Upper lobe of right lung (tissue), 1 donor: ENCODE results near the gene TSNAXIP1. TPM values are rescaled to one million over a fixed set of nuclear protein-coding genes. Genes with fewer than 3 reads are reported as not detected.

Experiments
- ATAC-seq: fragments of 200-7000 bp; cut with Tn5 transposase; one replicate; pipeline ENCODE4 v1.9.1; 2020; ENCODE audit warnings: mild to moderate bottlenecking, moderate library complexity
- DNase-seq: peaks from one replicate; pipeline ENCODE4 v3.0.0-alpha.2; 2020
- H3K27ac ChIP-seq: fragments of 200-600 bp; one replicate; pipeline ENCODE4 v1.8.0; 2022
- H3K27me3 ChIP-seq: fragments of 200-600 bp; one replicate; pipeline ENCODE4 v1.8.0; 2022; ENCODE audit warnings: mild to moderate bottlenecking
- H3K36me3 ChIP-seq: fragments of 200-600 bp; one replicate; pipeline ENCODE4 v1.8.0; 2022
- H3K4me1 ChIP-seq: fragments of 200-600 bp; one replicate; pipeline ENCODE4 v1.8.0; 2022
- H3K4me3 ChIP-seq: fragments of 200-600 bp; one replicate; pipeline ENCODE4 v1.8.0; 2022; ENCODE audit warnings: mild to moderate bottlenecking
- H3K9me3 ChIP-seq: fragments of 200-600 bp; one replicate; pipeline ENCODE4 v1.8.0; 2022
- intact Hi-C: fragments of 100-400 bp; cut with DNase I; formaldehyde crosslinking; loops from one replicate; pipeline ENCODE4 v1.11.0; 2022
- total RNA-seq: library from RNA; stranded (reverse); fragmentation: NEBNext Ultra II Directional; extraction: Animal tissue kit (Norgen Biotek cat#: 25700); gene quantifications from one replicate; pipeline ENCODE4 v1.2.1, GENCODE V29; 2021
- TF ChIP-seq, protein P1 (sequence below): fragments of 200-600 bp; IDR thresholded peaks from one replicate; pipeline ENCODE4 v1.8.0; 2022; ENCODE audit warnings: antibody characterized with exemption
- donor health status: DM: no; HTN: yes; CAD: no; lungs with severe emphysema.

The TSNAXIP1 gene
- total RNA-seq, 1 donor from 2014 or later = 0.55 TPM

DNA sequence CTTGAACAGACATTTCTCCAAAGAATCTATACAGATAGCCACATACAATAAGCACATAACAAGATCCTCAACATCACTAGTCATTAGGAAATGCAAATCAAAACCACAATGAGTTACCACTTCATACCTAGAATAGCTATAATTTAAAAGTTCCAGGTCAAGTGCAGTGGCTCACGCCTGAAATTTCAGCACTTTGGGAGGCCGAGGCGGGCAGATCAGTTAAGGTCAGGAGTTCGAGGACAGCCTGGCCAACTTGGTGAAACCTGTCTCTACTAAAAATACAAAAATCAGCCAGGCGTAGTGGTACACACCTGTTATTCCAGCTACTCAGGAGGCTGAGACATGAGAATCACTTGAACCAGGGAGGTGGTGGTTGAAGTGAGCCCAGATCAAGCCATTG lies 20.2 kb upstream of the TSNAXIP1 start:
- Histone ChIP-seq H3K27ac (no peak overlapping the region), H3K36me3 (no peaks in the 10 kb centered on the region), H3K4me1 (no peaks in the 10 kb centered on the region), H3K9me3 (no peaks in the 10 kb centered on the region), H3K27me3 (no peaks in the 10 kb centered on the region), H3K4me3 (no peak overlapping the region)
- DNase-seq = no peak
- no peak for ATAC-seq
- TF ChIP-seq, protein P1, sequence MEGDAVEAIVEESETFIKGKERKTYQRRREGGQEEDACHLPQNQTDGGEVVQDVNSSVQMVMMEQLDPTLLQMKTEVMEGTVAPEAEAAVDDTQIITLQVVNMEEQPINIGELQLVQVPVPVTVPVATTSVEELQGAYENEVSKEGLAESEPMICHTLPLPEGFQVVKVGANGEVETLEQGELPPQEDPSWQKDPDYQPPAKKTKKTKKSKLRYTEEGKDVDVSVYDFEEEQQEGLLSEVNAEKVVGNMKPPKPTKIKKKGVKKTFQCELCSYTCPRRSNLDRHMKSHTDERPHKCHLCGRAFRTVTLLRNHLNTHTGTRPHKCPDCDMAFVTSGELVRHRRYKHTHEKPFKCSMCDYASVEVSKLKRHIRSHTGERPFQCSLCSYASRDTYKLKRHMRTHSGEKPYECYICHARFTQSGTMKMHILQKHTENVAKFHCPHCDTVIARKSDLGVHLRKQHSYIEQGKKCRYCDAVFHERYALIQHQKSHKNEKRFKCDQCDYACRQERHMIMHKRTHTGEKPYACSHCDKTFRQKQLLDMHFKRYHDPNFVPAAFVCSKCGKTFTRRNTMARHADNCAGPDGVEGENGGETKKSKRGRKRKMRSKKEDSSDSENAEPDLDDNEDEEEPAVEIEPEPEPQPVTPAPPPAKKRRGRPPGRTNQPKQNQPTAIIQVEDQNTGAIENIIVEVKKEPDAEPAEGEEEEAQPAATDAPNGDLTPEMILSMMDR = no peak
- intact Hi-C loops = no loop called here

DNA sequence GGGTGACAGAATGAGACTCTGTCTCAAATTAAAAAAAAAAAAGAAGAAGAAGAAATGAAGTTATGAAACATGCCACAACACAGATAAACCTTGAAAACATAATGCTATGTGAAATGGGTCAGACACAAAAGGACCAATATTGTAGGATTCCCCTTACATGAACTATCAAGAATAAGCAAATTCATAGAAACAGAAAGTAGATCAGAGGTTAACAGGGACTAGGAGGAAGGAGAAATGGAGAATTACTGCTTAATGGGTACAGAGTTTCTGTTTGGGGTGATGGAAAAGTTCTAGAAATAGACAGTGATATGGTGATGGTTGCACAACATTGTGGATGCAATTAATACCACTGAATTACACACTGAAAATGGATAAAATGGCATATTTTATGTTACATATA lies 16.6 kb upstream of the TSNAXIP1 start:
- H3K36me3 ChIP-seq = no peaks in the 10 kb centered on the region
- H3K27ac ChIP-seq = no peak overlapping the region
- H3K9me3 ChIP-seq = no peaks in the 10 kb centered on the region
- ATAC-seq (peak; percentile 20), DNase-seq (no peak)
- intact Hi-C loops = no loop called here
- TF ChIP-seq, protein P1 = no peak
- H3K4me3 ChIP-seq = no peak overlapping the region
- no peaks in the 10 kb centered on the region for H3K4me1 ChIP-seq
- no peaks in the 10 kb centered on the region for H3K27me3 ChIP-seq

DNA sequence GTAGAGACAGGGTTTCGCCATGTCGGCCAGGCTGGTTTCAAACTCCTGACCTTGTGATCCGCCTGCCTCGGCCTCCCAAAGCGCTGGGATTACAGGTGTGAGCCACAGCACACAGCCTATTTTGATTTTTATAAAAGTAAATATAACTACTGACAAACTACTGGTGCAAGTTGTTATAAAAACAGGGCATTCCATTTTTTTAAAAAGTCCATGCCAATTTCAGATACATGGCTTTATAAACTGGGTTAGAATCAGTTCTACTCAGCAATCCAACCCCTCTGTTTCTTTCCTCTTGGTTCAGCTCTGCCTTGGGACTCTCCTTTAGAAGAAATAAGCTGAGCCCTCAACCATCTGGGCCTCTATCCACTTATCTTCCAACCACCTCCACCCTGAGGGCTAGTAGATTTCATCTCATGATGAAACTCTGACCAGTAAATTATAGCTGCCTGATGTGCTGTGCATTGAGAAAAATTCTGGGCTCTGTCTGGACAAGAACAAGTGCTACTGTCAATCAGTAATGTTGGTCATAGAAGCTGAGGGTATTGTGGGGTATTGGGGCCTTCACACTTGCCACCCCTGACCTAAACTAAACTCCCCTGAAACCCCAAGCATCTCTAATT lies 10.5 kb upstream of the TSNAXIP1 start:
- Histone ChIP-seq H3K4me1 (no peaks in the 10 kb centered on the region), H3K27me3 (no peaks in the 10 kb centered on the region), H3K9me3 (no peaks in the 10 kb centered on the region), H3K36me3 (peaks cover 17% of the 10 kb centered on the region), H3K4me3 (no peak overlapping the region), H3K27ac (no peak overlapping the region)
- no peak for ATAC-seq
- intact Hi-C loops = no loop called here
- TF ChIP-seq, protein P1 = no peak
- no peak for DNase-seq

- no peaks in the 10 kb centered on the region for H3K9me3 ChIP-seq
- peaks cover 28% of the 10 kb centered on the region for H3K36me3 ChIP-seq
- no peak for DNase-seq
- H3K27ac ChIP-seq = no peak overlapping the region
- intact Hi-C loops = no loop called here
- peak; percentile 42 for ATAC-seq
- H3K4me3 ChIP-seq = no peak overlapping the region
- H3K27me3 ChIP-seq = no peaks in the 10 kb centered on the region
- TF ChIP-seq, protein P1 = no peak
- peaks cover 16% of the 10 kb centered on the region for H3K4me1 ChIP-seq
These were observed 6.3 kb upstream of the TSNAXIP1 start for GRCh38 chr16:67800338-67800926.

GRCh38 chr16:67801241-67801640 lies 5.4 kb upstream of the TSNAXIP1 start:
- Histone ChIP-seq H3K9me3 (no peaks in the 10 kb centered on the region), H3K4me1 (peaks cover 20% of the 10 kb centered on the region), H3K4me3 (no peak overlapping the region), H3K27me3 (no peaks in the 10 kb centered on the region), H3K36me3 (peaks cover 28% of the 10 kb centered on the region), H3K27ac (no peak overlapping the region)
- ATAC-seq (no peak), DNase-seq (no peak)
- intact Hi-C loops = no loop called here
- TF ChIP-seq, protein P1 = no peak
